ENCODE data around the gene ECE1. TPM values are rescaled to one million over a fixed set of nuclear protein-coding genes. Genes with fewer than 3 reads are reported as not detected.
A peak's percentile ranks its signal among the peaks of the same experiment; 100 is the strongest.

ECE1 gene
- total RNA-seq, 4 donors from 2014 or later: 105 to 122 (median 112) TPM

- no peak for DNase-seq
- Histone ChIP-seq H3K27ac (peak overlapping the region; percentile 74 to 86 (median 80)), H3K4me3 (no peak overlapping the region), H3K4me1 (peaks cover 3 to 92% (median 51%) of the 10 kb centered on the region in 4 donors), H3K9me3 (no peaks in the 10 kb centered on the region), H3K27me3 (no peaks in the 10 kb centered on the region), H3K36me3 (no peaks in the 10 kb centered on the region)
- TF ChIP-seq POLR2A (IDR thresholded peaks at IDR 0.05): no peak
- TF ChIP-seq CTCF (IDR thresholded peaks at IDR 0.05): no peak
These were observed 43.6 kb upstream of the ECE1 start for GRCh38 chr1:21333824-21334213.

GRCh38 chr1:21332554-21333311 lies 42.5 kb upstream of the ECE1 start:
- DNase-seq: no peak
- TF ChIP-seq POLR2A (IDR thresholded peaks at IDR 0.05) (no peak), CTCF (IDR thresholded peaks at IDR 0.05) (no peak)
- H3K4me1 ChIP-seq: peaks cover 3 to 91% (median 44%) of the 10 kb centered on the region in 4 donors
- H3K36me3 ChIP-seq: no peaks in the 10 kb centered on the region
- no peaks in the 10 kb centered on the region for H3K27me3 ChIP-seq
- H3K4me3 ChIP-seq: no peak overlapping the region
- no peaks in the 10 kb centered on the region for H3K9me3 ChIP-seq
- peak overlapping the region; percentile 32 to 86 (median 76) for H3K27ac ChIP-seq

- no peak for TF ChIP-seq POLR2A (IDR thresholded peaks at IDR 0.05)
- no peak for TF ChIP-seq CTCF (IDR thresholded peaks at IDR 0.05)
- Histone ChIP-seq H3K4me1 (peaks cover 3 to 91% (median 38%) of the 10 kb centered on the region in 4 donors), H3K4me3 (no peak overlapping the region), H3K36me3 (no peaks in the 10 kb centered on the region), H3K27ac (peak overlapping the region; percentile 21 to 65 (median 60)), H3K27me3 (no peaks in the 10 kb centered on the region), H3K9me3 (no peaks in the 10 kb centered on the region)
- DNase-seq: no peak
These were observed 41.7 kb upstream of the ECE1 start for GRCh38 chr1:21331752-21332478.

- DNase-seq: no peak
- TF ChIP-seq CTCF (IDR thresholded peaks at IDR 0.05) (no peak), POLR2A (IDR thresholded peaks at IDR 0.05) (no peak)
- peaks cover 6 to 91% (median 39%) of the 10 kb centered on the region in 4 donors for H3K4me1 ChIP-seq
- H3K4me3 ChIP-seq: no peak overlapping the region
- no peaks in the 10 kb centered on the region for H3K9me3 ChIP-seq
- peak overlapping the region; percentile 70 to 88 (median 74) for H3K27ac ChIP-seq
- no peaks in the 10 kb centered on the region for H3K27me3 ChIP-seq
- no peaks in the 10 kb centered on the region for H3K36me3 ChIP-seq
These were observed 40.3 kb upstream of the ECE1 start for GRCh38 chr1:21330544-21330943.

- peaks cover 5 to 91% (median 38%) of the 10 kb centered on the region in 4 donors for H3K4me1 ChIP-seq
- H3K4me3 ChIP-seq: no peak overlapping the region
- no peak for TF ChIP-seq POLR2A (IDR thresholded peaks at IDR 0.05)
- peak in 2 of 6 experiments; percentile 18 to 42 for TF ChIP-seq CTCF (IDR thresholded peaks at IDR 0.05)
- H3K27ac ChIP-seq: peak overlapping the region; percentile 74 to 95 (median 82)
- peak; percentile 41 to 86 (median 65) for DNase-seq
- no peaks in the 10 kb centered on the region for H3K27me3 ChIP-seq
- no peaks in the 10 kb centered on the region for H3K36me3 ChIP-seq
- no peaks in the 10 kb centered on the region for H3K9me3 ChIP-seq
These were observed 39.1 kb upstream of the ECE1 start for GRCh38 chr1:21329209-21329844.
